Ishikawa (cell line): ENCODE results near the gene PLSCR3.

Source experiments
- EP300 ChIP-seq: IDR thresholded peaks from 2 replicates; pipeline ENCODE4 v1.6.1; 2012; ENCODE audit warnings: borderline replicate concordance
- FOXM1 ChIP-seq: IDR thresholded peaks from 2 replicates; pipeline ENCODE4 v1.6.1; 2012; ENCODE audit warnings: low read depth, borderline replicate concordance
- RAD21 ChIP-seq: IDR thresholded peaks from 2 replicates; pipeline ENCODE4 v1.6.1; 2012; ENCODE audit warnings: low read depth
- TAF1 ChIP-seq: IDR thresholded peaks from 2 replicates; pipeline ENCODE4 v1.6.1; 2012; ENCODE audit warnings: low read depth, mild to moderate bottlenecking
- TEAD4 ChIP-seq: IDR thresholded peaks from 2 replicates; pipeline ENCODE4 v1.6.1; 2012
- YY1 ChIP-seq: IDR thresholded peaks from 2 replicates; pipeline ENCODE4 v1.6.1; 2012; ENCODE audit warnings: low read depth
- TF ChIP-seq, protein P1 (sequence below): IDR thresholded peaks from 2 replicates; pipeline ENCODE4 v1.6.1; 2012
- TF ChIP-seq, protein P2 (sequence below): IDR thresholded peaks from 2 replicates; pipeline ENCODE4 v1.6.1; 2012; ENCODE audit warnings: low read depth, mild to moderate bottlenecking

DNA sequence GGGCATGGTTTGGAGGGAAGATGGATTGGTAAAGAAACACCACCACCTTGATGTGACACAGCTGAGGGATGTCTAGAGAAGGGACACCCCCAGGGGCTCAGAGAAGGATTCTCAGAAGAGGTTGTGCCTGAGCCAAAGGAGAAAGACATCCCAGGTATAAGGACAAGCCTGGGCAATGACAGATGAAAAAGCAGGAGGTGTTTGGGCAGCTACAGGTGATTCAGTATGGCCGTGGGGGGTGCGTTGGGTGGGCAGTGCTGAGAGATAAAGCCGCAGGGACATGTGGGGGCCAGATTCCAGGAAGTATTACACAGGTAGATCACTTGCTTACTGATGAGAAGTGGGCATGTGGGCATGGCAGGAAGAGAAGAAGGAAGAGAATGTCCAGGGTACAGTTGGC, 32.4 kb downstream of the PLSCR3 start:
- TF ChIP-seq TEAD4 (no peak), EP300 (no peak), YY1 (no peak), RAD21 (no peak), FOXM1 (no peak), TAF1 (no peak)
- TF ChIP-seq, protein P1, sequence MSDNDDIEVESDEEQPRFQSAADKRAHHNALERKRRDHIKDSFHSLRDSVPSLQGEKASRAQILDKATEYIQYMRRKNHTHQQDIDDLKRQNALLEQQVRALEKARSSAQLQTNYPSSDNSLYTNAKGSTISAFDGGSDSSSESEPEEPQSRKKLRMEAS: no peak
- TF ChIP-seq, protein P2, sequence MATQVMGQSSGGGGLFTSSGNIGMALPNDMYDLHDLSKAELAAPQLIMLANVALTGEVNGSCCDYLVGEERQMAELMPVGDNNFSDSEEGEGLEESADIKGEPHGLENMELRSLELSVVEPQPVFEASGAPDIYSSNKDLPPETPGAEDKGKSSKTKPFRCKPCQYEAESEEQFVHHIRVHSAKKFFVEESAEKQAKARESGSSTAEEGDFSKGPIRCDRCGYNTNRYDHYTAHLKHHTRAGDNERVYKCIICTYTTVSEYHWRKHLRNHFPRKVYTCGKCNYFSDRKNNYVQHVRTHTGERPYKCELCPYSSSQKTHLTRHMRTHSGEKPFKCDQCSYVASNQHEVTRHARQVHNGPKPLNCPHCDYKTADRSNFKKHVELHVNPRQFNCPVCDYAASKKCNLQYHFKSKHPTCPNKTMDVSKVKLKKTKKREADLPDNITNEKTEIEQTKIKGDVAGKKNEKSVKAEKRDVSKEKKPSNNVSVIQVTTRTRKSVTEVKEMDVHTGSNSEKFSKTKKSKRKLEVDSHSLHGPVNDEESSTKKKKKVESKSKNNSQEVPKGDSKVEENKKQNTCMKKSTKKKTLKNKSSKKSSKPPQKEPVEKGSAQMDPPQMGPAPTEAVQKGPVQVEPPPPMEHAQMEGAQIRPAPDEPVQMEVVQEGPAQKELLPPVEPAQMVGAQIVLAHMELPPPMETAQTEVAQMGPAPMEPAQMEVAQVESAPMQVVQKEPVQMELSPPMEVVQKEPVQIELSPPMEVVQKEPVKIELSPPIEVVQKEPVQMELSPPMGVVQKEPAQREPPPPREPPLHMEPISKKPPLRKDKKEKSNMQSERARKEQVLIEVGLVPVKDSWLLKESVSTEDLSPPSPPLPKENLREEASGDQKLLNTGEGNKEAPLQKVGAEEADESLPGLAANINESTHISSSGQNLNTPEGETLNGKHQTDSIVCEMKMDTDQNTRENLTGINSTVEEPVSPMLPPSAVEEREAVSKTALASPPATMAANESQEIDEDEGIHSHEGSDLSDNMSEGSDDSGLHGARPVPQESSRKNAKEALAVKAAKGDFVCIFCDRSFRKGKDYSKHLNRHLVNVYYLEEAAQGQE: no peak
